ENCODE data around the gene S100A16.
"Not testable (repeated sequence)": the region's sequence is repeated elsewhere in the genome, so short reads cannot be mapped to it uniquely, and the experiment has no call there.

GRCh38 chr1:153562021-153562420 is 50.9 kb downstream of the S100A16 start:
- TF ChIP-seq, protein P1, sequence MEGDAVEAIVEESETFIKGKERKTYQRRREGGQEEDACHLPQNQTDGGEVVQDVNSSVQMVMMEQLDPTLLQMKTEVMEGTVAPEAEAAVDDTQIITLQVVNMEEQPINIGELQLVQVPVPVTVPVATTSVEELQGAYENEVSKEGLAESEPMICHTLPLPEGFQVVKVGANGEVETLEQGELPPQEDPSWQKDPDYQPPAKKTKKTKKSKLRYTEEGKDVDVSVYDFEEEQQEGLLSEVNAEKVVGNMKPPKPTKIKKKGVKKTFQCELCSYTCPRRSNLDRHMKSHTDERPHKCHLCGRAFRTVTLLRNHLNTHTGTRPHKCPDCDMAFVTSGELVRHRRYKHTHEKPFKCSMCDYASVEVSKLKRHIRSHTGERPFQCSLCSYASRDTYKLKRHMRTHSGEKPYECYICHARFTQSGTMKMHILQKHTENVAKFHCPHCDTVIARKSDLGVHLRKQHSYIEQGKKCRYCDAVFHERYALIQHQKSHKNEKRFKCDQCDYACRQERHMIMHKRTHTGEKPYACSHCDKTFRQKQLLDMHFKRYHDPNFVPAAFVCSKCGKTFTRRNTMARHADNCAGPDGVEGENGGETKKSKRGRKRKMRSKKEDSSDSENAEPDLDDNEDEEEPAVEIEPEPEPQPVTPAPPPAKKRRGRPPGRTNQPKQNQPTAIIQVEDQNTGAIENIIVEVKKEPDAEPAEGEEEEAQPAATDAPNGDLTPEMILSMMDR (IDR thresholded peaks at IDR 0.05): not testable (repeated sequence)
- not testable (repeated sequence) for TF ChIP-seq POLR2A (IDR thresholded peaks at IDR 0.05; ENCODE audit: low read length); EP300 (IDR thresholded peaks at IDR 0.05); RAD21 (conservative IDR thresholded peaks at IDR 0.05 in 1 of 2, IDR thresholded peaks at IDR 0.05 in 1 of 2); MAZ (IDR thresholded peaks at IDR 0.05; ENCODE audit: borderline replicate concordance, low read depth, low read length); NPAS2 (CRISPR knock-in tag; IDR thresholded peaks at IDR 0.05; ENCODE audit: borderline replicate concordance); CEBPB (IDR thresholded peaks at IDR 0.05); REST (IDR thresholded peaks at IDR 0.05); TFCP2L1 (CRISPR knock-in tag; IDR thresholded peaks at IDR 0.05); JUN (IDR thresholded peaks at IDR 0.05)
- TF ChIP-seq, protein P2, sequence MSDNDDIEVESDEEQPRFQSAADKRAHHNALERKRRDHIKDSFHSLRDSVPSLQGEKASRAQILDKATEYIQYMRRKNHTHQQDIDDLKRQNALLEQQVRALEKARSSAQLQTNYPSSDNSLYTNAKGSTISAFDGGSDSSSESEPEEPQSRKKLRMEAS (IDR thresholded peaks at IDR 0.05): not testable (repeated sequence)

Data from A549 (cell line).